ENCODE measurements around the gene ZDHHC14. TPM values are rescaled to one million over a fixed set of nuclear protein-coding genes. Genes with fewer than 3 reads are reported as not detected.

The ZDHHC14 gene
- total RNA-seq, 2 donors from 2014 or later, result 53.3 to 66.2 TPM

DNA sequence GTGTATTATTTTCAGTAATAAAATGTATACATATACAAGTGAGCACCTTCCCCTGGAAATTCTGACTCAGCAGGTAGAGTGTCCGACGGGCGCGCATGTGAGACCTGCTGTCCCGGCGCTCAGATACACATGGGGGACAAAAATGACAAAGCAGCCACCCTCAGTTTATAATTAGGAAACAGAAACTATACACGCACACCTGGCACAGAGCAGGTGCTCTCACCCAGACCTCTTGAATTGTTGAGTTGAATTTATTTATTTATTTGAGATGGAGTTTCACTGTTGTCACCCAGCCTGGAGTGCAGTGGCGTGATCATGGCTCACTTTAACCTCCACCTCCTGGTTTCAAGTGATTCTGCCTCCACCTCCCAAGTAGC, 180.4 kb downstream of the ZDHHC14 start:
- H3K27me3 ChIP-seq (replicated peaks; ENCODE audit: insufficient read depth), result no peaks in the 10 kb centered on the region
- 93% methylated on average over 8 of the region's 8 CpGs for WGBS
- DNase-seq (ENCODE audit: low spot score), result no peak
- H3K4me1 ChIP-seq (replicated peaks), result no peaks in the 10 kb centered on the region
- intact Hi-C loops (cut with DNase I), result no loop called here
- H3K27ac ChIP-seq, result no peak overlapping the region
- no peak overlapping the region for H3K4me3 ChIP-seq
- H3K36me3 ChIP-seq, result no peaks in the 10 kb centered on the region
- TF ChIP-seq POLR2AphosphoS5 (IDR thresholded peaks at IDR 0.05), result no peak
- no peaks in the 10 kb centered on the region for H3K9me3 ChIP-seq

DNA sequence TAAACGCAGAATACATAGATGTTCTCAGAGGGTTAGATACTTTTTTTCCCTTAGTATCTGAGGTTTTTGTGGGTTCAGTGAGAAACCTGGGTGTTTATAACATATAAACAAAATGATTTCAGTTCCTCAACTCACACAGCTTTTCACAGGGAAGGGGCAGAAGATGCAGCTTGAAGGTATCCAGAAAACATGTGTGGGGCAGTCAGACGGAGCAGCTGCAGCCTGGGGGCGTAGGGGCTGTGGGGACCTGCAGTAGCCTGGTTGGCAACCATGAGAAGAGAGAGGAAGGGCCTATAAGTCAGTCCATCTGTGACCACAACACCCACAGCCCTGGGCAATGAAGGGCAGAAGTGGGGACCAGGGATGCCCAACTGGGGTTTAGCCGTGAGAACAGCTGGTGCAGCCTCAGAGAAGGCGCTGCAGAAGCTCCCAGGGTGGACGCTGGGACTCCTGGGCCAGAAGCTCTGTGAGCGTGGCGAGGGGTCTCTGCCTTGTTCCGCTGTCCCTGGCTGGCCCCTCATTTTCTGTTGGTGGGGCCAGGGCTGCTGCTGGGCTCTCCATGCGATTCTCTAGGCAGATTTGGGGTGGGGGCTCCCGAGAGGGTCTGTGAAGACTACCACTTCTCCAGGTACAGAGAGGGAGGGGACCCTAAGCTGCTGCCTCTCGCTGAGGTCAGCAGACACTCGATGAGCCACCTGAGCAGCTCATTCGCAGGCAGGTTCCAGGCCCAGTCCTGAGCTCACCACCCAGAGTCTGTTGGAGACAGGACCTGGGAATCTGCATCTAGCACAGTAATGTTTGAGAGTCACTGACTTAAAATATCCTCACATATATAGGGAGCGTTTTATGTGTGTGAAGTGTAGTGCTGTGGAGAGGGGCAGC, 181.2 kb downstream of the ZDHHC14 start:
- H3K9me3 ChIP-seq, result no peaks in the 10 kb centered on the region
- H3K4me1 ChIP-seq (replicated peaks), result no peaks in the 10 kb centered on the region
- TF ChIP-seq, protein P1, sequence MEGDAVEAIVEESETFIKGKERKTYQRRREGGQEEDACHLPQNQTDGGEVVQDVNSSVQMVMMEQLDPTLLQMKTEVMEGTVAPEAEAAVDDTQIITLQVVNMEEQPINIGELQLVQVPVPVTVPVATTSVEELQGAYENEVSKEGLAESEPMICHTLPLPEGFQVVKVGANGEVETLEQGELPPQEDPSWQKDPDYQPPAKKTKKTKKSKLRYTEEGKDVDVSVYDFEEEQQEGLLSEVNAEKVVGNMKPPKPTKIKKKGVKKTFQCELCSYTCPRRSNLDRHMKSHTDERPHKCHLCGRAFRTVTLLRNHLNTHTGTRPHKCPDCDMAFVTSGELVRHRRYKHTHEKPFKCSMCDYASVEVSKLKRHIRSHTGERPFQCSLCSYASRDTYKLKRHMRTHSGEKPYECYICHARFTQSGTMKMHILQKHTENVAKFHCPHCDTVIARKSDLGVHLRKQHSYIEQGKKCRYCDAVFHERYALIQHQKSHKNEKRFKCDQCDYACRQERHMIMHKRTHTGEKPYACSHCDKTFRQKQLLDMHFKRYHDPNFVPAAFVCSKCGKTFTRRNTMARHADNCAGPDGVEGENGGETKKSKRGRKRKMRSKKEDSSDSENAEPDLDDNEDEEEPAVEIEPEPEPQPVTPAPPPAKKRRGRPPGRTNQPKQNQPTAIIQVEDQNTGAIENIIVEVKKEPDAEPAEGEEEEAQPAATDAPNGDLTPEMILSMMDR (IDR thresholded peaks at IDR 0.05), result no peak
- TF ChIP-seq POLR2A (IDR thresholded peaks at IDR 0.05) (no peak), POLR2AphosphoS5 (IDR thresholded peaks at IDR 0.05) (no peak)
- intact Hi-C loops (cut with DNase I), result no loop called here
- no peak for DNase-seq (ENCODE audit: low spot score)
- 96% methylated on average over 15 of the region's 15 CpGs for WGBS
- no peak overlapping the region for H3K27ac ChIP-seq
- H3K36me3 ChIP-seq, result no peaks in the 10 kb centered on the region
- H3K27me3 ChIP-seq (replicated peaks; ENCODE audit: insufficient read depth), result no peaks in the 10 kb centered on the region
- H3K4me3 ChIP-seq, result no peak overlapping the region

DNA sequence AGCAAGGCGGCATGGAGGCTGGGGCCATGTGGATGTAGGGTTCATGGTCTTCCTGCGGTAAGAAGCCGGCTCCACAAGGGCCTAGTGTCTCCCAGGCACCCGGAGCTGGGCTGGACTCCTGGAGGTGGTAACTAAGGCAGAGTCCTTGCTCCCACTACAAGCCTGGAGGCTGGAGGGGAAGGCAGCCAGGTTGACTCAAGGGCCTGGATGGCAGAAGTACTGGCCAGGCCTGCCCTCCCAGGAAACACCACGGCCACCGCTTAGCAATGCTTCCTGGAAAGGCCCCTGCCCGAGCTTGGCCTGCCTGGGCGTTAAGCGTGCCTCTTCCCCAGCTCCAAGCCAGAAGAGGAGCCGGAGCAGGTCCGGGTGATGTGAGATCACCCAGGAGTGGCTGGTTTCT, 182.0 kb downstream of the ZDHHC14 start:
- no peaks in the 10 kb centered on the region for H3K36me3 ChIP-seq
- intact Hi-C loops (cut with DNase I), result no loop called here
- TF ChIP-seq, protein P1 (IDR thresholded peaks at IDR 0.05), result no peak
- TF ChIP-seq POLR2AphosphoS5 (IDR thresholded peaks at IDR 0.05), result no peak
- TF ChIP-seq POLR2A (IDR thresholded peaks at IDR 0.05), result no peak
- WGBS, result 79% methylated on average over 11 of the region's 11 CpGs
- H3K4me1 ChIP-seq (replicated peaks), result no peaks in the 10 kb centered on the region
- DNase-seq (ENCODE audit: low spot score), result no peak
- H3K27ac ChIP-seq, result no peak overlapping the region
- H3K4me3 ChIP-seq, result no peak overlapping the region
- no peaks in the 10 kb centered on the region for H3K27me3 ChIP-seq (replicated peaks; ENCODE audit: insufficient read depth)
- H3K9me3 ChIP-seq, result no peaks in the 10 kb centered on the region

GRCh38 chr6:157563611-157564284, 182.8 kb downstream of the ZDHHC14 start:
- Histone ChIP-seq H3K27me3 (replicated peaks; ENCODE audit: insufficient read depth) (no peaks in the 10 kb centered on the region), H3K9me3 (no peaks in the 10 kb centered on the region), H3K4me1 (replicated peaks) (no peaks in the 10 kb centered on the region), H3K36me3 (no peaks in the 10 kb centered on the region), H3K4me3 (no peak overlapping the region), H3K27ac (no peak overlapping the region)
- TF ChIP-seq POLR2AphosphoS5 (IDR thresholded peaks at IDR 0.05) (no peak), POLR2A (IDR thresholded peaks at IDR 0.05) (no peak)
- TF ChIP-seq, protein P1 (IDR thresholded peaks at IDR 0.05), result no peak
- WGBS, result 92% methylated on average over 8 of the region's 8 CpGs
- no peak for DNase-seq (ENCODE audit: low spot score)
- intact Hi-C loops (cut with DNase I), result no loop called here

GRCh38 chr6:157568702-157569101, 187.7 kb downstream of the ZDHHC14 start:
- Histone ChIP-seq H3K4me3 (no peak overlapping the region), H3K27me3 (replicated peaks; ENCODE audit: insufficient read depth) (no peaks in the 10 kb centered on the region), H3K27ac (no peak overlapping the region), H3K4me1 (replicated peaks) (no peaks in the 10 kb centered on the region), H3K36me3 (no peaks in the 10 kb centered on the region), H3K9me3 (no peaks in the 10 kb centered on the region)
- 94% methylated on average over 1 of the region's 1 CpG for WGBS
- DNase-seq (ENCODE audit: low spot score), result no peak
- TF ChIP-seq POLR2AphosphoS5 (IDR thresholded peaks at IDR 0.05) (no peak), POLR2A (IDR thresholded peaks at IDR 0.05) (no peak)
- TF ChIP-seq, protein P1 (IDR thresholded peaks at IDR 0.05), result no peak
- intact Hi-C loops (cut with DNase I), result no loop called here

Measured in prostate gland (tissue), 2 donors.